Measurements from ENCODE around the gene ZMIZ2.
"Not testable (repeated sequence)": the region's sequence is repeated elsewhere in the genome, so short reads cannot be mapped to it uniquely, and the experiment has no call there.

Gene ZMIZ2, protein sequence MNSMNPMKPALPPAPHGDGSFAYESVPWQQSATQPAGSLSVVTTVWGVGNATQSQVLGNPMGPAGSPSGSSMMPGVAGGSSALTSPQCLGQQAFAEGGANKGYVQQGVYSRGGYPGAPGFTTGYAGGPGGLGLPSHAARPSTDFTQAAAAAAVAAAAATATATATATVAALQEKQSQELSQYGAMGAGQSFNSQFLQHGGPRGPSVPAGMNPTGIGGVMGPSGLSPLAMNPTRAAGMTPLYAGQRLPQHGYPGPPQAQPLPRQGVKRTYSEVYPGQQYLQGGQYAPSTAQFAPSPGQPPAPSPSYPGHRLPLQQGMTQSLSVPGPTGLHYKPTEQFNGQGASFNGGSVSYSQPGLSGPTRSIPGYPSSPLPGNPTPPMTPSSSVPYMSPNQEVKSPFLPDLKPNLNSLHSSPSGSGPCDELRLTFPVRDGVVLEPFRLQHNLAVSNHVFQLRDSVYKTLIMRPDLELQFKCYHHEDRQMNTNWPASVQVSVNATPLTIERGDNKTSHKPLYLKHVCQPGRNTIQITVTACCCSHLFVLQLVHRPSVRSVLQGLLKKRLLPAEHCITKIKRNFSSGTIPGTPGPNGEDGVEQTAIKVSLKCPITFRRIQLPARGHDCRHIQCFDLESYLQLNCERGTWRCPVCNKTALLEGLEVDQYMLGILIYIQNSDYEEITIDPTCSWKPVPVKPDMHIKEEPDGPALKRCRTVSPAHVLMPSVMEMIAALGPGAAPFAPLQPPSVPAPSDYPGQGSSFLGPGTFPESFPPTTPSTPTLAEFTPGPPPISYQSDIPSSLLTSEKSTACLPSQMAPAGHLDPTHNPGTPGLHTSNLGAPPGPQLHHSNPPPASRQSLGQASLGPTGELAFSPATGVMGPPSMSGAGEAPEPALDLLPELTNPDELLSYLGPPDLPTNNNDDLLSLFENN

DNA sequence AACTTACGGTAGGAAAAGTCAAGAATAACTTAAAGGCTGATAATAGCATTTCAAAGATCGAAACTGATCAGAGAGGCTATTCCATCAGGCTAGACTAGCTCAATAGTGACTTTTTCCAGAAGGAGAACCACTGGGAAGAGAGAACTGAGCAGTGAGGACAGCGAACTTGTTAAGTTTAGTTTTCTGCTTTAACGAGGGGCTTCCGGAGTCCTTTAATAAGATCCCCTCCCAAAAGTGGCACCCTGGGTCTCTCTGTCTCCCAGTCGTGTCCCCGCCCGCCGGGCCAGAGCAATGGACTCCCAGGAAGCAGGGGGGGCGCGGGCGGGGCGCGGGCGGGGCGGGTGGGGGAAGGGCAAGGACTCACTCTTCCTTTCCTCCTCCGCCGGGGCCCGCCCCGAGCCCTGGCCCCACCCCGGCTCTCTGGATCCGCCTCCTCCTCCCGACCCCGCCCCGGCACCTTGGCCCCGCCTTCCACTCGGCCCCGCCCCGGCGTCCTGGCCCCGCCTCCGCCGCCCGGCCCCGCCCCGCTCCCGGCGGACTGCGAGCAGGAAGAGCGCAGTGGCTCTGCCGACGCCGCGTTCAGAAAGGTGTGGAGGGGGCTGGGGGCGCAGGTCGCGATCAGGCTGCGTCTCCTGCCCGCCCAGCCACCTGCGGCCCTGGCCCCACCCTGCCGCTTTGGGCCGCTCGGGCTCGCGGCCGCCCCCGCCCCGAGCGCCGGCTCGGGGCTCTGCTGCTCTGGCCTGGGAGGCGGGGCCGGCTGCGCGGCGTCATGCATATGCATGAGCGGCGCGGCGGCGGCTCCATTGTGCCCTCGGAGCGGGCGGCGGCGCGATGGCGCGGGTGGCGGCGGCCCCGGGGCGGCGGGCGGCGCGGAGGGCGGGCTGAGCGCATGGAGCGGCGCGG lies at the start of gene ZMIZ2:
TSS of gene ZMIZ2 (plus strand) at position 803 of the 903 bp plus-strand sequence. CDS start 7,403 bp downstream, outside the sequence.
- peak; percentile 64 for FAIRE-seq
- DNase-seq (ENCODE audit: insufficient read length, low spot score): peak; percentile 86

DNA sequence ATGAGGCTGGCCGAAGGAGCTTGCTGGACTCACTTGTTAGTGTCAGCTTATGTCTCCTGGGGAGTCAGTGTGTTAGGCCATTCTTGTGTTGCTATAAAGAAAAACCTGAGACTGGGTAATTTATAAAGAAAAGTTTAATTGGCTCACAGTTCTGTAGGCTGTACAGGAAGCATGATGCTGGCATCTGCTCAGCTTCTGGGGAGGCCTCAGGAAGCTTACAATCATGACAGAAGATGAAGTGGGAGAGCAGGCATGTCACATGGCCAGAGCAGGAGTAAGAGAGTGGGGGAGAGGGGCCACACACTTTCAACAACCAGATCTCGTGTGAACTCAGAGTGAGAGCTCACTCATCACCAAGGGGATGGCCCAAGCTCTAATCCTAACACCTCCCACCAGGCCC lies 49.0 kb upstream of the ZMIZ2 start:
- not testable (repeated sequence) for DNase-seq (ENCODE audit: insufficient read length, low spot score); FAIRE-seq

DNA sequence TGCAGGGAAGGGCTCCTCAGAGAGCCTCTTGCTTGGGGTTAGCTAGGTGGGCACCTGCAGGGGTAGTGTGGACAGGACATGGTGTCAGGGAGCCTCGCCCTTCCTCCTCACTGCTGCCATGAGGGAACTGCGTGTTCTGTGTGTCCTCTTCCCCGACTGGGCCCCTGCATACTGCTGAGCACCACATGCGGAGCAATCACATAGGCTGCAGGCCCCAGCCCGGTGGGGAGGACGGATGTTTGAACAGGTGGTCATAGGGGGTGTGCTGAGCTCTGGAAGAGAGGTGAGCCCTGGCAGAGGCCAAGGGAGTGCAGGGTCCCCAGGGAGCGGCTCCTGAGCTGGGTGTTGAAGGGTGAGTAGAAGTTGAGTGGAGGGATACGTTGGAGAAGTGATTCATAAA lies 48.3 kb upstream of the ZMIZ2 start:
- DNase-seq (ENCODE audit: insufficient read length, low spot score) (no peak), FAIRE-seq (no peak)

DNA sequence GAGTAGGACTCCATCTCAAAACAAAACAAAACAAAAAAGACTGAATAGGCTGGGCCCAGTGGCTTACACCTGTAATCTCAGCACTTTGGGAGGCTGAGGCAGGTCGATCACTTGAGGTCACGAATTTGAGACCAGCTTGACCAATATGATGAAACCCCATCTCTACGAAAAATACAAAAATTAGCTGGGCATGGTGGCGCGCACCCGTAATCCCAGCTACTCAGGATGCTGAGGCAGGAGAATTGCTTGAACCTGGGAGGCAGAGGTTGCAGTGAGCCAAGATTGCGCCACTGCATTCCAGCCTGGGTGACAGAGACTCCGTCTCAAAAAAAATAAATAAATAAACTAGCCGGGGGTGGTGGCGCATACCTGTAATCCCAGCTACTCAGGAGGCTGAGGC lies 45.3 kb upstream of the ZMIZ2 start:
- not testable (repeated sequence) for DNase-seq (ENCODE audit: insufficient read length, low spot score)

DNA sequence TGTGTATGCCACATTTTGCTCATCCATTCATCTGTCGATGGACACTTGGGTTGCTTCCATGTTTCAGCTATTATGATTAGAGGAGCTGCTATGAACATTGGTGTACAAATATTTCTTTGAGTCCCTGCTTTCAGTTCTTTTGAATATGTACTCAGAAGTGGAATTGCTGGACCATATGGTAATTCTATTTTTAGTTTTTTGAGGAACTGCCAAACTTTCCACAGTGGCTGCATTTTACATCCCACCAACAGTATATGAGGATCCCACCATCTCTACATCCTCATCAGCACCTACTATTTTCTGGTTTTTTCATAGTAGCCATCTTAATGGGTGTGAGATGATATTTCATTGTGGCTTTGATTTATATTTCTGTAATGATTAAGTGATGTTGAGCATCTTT lies 44.7 kb upstream of the ZMIZ2 start:
- no peak for FAIRE-seq
- DNase-seq (ENCODE audit: insufficient read length, low spot score): no peak

More for the DNA sequence above, 45.3 kb upstream of the ZMIZ2 start:
- FAIRE-seq: not testable (repeated sequence)

DNA sequence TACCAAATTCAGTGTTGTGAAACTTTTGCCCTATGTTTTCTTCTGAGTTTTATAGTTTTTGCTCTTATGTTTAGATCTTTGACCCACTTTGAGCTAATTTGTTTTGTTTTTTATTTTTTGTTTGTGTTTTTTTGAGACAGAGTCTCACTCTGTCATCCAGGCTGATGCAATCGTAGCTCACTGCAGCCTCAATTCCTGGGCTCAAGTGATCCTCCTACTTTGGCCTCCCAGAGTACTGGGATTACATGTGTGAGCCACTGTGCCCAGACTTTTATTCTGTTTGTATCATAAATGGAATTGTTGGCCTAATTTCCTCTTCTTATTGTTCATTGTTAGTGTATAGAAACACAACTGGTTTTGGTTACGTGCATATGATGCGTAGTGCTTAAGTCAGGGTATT lies 43.2 kb upstream of the ZMIZ2 start:
- FAIRE-seq (no peak), DNase-seq (ENCODE audit: insufficient read length, low spot score) (no peak)

DNA sequence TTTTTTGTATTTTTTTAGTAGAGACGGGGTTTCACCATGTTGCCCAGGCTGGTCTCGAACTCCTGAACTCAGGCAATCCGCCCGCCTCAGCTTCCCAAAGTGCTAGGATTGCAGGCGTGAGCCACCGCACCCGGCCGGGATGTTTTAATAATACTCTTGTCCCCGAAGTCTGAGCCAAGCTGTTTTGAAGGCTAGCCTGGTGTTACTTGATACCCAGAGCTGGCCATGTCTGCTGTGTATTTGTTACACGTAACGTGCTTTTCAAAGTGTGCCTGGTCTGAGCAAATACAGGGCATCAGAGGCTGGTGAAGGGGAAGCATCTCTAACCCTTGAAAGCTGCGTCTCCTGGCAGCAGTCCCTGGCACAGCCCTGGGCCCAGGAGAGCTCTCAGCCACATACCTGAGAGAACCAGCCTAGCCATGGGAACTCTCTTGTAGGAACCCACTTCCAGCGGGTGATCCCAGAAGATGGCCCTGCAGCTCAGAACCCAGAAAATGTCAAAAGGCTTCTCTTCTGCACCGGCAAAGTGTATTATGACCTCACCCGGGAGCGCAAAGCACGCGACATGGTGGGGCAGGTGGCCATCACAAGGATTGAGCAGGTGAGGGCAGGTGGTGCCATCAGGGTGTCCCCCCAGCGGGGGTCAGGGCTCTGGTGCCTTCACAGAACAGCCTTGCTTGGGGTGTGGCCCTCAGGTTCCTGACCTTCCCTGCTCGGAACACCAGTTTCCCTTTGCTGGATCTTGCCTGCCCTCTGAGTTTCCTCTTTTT lies 41.7 kb upstream of the ZMIZ2 start:
- DNase-seq (ENCODE audit: insufficient read length, low spot score): no peak

DNA sequence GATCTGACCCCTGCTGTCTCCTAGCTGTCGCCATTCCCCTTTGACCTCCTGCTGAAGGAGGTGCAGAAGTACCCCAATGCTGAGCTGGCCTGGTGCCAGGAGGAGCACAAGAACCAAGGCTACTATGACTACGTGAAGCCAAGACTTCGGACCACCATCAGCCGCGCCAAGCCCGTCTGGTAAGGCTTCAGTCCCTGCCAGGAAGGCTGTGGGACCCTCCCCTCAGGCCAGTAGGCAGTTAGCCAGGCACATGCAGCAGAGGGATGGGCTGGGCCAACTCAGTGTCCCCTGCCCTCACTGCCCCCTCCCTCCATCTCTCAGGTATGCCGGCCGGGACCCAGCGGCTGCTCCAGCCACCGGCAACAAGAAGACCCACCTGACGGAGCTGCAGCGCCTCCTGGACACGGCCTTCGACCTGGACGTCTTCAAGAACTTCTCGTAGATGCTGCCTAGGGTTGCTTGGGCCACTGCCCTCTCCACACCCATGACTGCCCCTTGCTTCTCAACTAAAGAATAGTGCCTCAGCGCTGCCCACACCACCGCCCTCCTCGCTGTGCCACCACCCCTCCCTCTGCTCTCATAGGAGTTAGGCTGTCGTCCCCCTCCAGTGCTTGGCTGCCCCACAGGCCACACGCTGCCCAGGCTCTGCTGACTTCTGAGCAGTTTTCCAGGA lies 41.0 kb upstream of the ZMIZ2 start:
- DNase-seq (ENCODE audit: insufficient read length, low spot score) (no peak), FAIRE-seq (no peak)

More for the DNA sequence above, 41.7 kb upstream of the ZMIZ2 start:
- FAIRE-seq: no peak

DNA sequence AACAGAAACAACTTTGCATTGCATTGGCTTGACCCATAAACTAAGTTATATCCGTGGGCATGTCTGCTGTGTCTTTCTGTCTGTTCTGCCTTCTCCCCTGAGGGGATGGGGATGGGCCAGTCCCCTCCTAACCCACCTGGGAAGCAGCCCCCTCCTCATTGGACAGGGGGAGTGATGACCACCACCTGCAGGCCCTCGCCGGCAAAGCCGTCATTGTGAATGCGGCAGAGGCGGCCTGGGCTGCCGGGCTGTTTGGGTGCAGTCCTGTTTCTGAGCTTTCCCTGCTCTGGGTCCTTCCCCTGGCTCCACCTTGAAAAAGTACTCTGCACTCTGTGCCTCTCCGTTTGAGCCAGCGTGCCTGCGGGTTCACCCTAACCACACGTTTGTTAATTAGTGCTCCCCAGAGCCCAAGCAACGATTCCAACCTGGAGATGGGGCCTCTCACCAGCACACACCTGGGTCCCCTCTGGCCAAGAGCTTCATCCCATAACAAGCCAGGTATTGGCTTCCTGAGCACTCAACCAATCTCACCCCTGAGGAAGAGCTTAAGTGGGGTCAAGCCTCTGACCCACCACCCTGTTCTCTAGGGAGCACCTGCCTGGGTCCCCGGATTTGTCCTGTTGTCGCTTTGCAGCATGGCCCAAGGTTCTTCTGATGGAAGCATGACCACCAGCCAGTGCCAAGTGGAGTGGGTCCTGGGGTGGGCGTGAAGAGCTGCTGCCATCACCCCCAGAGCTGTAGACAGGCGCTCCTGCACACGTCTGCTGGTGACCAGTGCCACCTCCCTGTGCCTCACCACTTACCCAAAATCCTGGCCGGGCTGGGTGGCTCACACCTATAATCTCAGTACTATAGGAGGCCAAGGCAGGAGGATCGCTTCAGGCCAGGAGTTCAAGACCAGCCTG lies 39.4 kb upstream of the ZMIZ2 start:
- no peak for DNase-seq (ENCODE audit: insufficient read length, low spot score)
- FAIRE-seq: no peak

DNA sequence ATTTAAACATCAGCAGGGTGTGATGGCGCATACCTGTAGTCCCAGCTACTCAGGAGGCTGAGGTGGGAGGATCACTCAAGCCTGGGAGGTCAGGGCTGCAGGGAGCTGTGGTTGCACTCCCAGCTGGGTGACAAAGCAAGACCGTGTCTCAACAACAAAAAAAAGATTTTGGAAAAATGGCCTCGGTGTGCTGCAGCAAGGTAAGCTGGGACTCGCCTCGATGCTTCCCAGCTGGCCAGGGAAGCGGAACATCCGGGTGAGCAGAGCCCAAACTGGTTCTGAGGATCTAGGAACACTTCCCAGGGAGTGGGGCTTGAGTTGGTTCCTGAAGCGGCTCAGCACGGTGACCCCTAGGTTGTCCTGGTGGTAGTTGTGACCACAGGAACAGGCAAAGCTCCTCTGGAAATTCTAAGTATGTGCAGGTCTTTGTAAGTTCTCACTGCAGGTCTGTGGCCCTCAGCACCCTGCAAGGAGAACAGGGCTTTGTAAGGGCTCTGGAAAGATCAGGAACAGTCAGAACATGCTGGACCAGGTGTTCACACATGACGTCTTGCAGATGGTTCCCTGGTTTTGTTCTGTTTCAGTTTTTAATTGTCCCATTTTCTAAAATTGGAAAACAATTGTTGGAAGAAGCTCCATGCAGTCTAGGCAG lies 38.6 kb upstream of the ZMIZ2 start:
- DNase-seq (ENCODE audit: insufficient read length, low spot score): no peak
- FAIRE-seq: no peak

DNA sequence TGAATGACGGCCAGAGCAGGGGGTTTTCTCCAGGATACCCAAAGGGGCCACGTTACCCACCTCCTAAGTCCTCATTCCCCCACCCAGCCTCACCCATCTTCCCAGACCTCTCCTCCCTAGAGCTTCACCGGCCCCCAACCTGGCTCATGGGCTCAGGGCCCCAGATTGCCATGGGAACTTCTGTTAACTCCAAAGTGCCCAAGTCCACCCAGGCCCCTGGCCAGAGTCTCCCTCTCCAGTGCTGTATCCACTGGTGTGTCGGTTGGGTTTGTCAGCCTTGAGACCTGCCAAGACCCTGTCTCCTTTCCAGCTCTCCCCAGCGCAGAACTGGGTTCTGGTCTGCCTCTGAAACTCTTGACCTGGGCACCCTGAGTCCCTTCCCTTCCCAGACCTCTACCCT lies 37.1 kb upstream of the ZMIZ2 start:
- FAIRE-seq (no peak), DNase-seq (ENCODE audit: insufficient read length, low spot score) (no peak)

DNA sequence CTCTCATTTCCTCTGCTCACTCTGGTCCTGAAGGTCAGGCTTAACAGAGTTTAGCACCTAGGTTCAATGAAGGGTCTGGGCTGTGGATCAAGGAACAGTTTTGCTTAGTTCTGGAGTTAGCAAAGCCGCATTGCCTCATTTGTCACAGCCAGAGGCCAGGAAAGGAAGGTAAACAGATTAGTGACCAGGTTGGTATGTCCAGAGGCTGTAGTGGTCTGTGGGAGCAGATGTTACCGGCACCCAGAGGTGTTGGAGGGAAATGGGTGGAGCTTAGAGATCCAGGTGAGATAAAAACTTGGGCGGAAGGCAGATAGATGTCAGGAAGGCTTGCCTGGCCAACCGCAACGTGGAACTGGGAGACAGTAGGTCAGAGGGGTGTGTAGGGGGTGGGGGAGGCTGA lies 36.6 kb upstream of the ZMIZ2 start:
- no peak for DNase-seq (ENCODE audit: insufficient read length, low spot score)
- no peak for FAIRE-seq

DNA sequence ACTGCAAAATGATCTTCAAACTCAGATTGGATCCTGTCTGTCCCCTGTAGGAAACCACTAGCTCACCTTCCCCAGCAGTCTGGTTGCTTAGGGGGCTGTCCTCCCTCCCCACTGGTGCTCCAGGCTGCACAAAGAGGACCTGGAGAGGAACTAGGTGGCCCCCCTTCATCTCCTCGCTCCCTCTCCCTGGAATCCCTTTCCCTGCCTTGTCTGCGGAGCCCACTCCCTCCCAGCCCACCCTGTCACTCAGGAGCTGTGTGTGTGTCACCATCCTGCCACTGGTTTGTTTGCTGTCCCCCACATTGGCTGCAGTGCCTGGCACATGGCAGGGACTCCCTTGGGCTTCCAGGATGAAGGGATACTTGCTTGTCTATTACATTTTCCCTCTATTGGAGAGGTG lies 35.5 kb upstream of the ZMIZ2 start:
- FAIRE-seq (no peak), DNase-seq (ENCODE audit: insufficient read length, low spot score) (no peak)

DNA sequence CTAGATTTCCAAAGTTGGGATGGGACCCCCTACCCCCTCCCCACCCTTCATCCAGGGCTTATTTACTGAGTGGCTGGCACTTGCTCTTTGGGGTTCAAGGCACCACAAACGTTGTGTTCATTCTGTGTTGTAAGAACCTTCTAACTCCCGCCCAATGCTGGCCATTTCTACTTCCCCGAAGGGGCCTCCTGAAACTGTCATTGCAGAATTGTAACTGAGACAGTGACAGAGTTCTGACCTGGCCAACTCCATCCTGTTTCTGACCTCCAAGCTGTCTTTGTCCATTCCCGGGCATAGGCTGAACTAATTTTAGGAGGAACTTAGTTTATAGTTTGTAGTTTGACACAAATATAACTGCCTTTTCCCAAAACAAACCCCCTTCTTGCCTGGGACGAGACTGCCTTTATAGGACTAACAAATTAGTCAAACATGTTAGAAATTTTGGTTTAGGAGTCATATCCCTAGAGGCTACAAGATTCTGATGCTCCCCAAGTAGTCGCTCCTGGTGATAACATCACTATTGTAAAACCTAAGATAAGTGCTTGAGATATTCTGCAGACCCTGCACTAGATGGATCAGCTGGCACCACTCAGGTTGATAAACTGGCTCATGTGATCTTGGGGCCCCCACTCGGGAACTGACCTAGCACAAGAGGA lies 34.8 kb upstream of the ZMIZ2 start:
- no peak for FAIRE-seq

DNA sequence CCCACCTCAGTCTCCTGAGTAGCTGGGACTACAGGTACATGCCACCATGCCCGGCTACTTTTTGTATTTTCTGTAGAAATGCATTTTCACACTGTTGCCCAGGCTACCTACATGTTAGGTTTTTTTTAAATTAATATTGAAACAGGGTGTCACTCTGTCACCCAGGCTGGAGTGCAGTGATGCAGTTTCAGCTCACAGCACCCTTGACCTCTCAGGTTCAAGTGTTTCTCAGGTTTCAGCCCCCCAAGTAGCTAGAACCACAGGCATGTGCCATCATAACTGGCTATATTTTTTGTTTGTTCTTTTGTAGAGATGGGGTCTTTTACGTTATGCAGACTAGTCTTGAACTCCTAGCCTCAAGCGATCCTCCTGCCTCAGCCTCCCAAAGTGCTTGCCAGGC lies 32.4 kb upstream of the ZMIZ2 start:
- FAIRE-seq (no peak), DNase-seq (ENCODE audit: insufficient read length, low spot score) (no peak)

More for the DNA sequence above, 34.8 kb upstream of the ZMIZ2 start:
- DNase-seq (ENCODE audit: insufficient read length, low spot score): no peak

DNA sequence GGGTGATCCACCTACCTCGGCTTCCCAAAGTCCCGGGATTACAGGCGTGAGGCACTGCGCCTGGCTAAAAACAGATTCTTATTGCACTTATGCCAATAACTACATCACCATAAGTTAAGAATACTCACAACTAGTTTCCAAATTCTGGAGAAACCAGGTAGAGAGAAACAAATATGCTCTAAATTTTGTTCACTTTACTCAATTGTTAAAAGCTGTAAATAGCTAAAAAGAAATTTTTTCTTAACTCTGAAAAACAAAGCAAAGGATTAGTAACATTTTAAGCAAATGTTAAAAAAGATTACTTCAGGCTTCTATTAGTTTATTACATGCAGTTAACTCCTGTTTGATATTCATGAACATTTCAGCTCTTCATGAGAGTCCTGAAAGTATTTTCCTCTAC lies 28.3 kb upstream of the ZMIZ2 start:
- DNase-seq (ENCODE audit: insufficient read length, low spot score) (no peak), FAIRE-seq (no peak)

DNA sequence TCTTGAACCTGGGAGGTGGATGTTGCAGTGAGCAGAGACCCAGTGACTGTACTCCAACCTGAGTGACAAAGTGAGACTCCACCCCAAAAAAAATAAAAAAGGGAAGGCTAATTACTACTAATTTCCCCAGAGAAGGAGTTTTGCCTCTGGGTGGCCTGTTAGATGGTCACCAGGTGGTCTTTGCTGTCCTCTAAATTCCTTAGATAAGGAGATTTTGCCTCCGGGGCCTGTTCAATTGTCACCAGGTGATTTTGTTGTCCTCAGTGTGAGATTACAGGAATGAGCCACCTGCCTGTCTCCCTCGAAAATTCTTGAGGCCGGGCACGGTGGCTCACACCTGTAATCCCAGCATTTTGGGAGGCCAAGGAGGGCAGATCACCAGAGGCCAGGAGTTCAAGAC lies 24.4 kb upstream of the ZMIZ2 start:
- FAIRE-seq (no peak), DNase-seq (ENCODE audit: insufficient read length, low spot score) (no peak)

Measured in GM19239 (cell line).